ENCODE data around the gene SCAF8. TPM values are rescaled to one million over a fixed set of nuclear protein-coding genes. Genes with fewer than 3 reads are reported as not detected.
"Not testable (repeated sequence)": the region's sequence is repeated elsewhere in the genome, so short reads cannot be mapped to it uniquely, and the experiment has no call there.

SCAF8 gene
- total RNA-seq, 1 donor from 2014 or later, result 63.4 TPM

DNA sequence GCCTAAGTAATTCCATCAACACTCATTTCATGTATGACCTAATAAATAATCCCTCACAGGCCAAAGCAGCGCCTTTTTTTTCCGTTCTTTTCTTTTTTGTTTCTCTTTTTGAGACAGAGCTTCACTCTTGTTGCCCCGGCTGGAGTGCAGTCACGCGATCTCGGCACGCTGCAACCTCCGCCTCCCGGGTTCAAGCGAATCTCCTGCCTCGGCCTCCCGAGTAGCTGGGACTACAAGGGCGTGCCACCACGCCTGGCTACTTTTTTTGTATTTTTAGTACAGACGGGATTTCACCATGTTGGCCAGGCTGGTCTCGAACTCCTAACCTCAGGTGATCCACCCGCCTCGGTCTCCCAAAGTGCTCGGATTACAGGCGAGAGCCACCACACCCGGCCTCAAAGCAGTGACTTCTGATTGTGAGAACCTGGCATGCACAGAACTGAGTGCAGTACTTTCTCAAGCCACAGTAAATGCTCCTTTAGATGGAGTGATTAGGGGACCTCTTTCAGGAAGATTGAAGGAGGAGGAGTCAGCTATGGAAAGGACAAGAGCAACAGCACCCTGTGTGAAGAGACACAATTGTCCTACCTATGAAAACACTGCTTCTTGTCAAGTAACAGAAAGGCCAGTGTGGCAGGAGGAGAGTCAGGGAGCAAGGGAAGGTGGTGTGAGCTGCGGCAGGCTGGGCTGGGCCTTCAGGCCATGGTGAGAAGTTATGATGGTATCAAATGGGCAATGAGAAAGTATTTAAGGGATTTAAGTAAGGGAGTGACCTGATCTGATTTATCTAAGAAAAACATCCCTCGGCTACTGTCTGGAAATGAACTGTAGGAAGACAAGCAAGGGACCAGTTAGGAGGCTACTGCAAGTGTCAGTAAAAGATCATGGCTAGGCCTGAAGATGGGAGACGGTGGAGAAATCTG, 1.7 kb upstream of the SCAF8 start:
- ATAC-seq (no peak), DNase-seq (ENCODE audit: low spot score) (no peak)
- intact Hi-C loops (cut with DNase I), result loop anchor here (10.0 kb wide), 1 partner anchor 83 kb away; no protein-coding TSS in a partner anchor

DNA sequence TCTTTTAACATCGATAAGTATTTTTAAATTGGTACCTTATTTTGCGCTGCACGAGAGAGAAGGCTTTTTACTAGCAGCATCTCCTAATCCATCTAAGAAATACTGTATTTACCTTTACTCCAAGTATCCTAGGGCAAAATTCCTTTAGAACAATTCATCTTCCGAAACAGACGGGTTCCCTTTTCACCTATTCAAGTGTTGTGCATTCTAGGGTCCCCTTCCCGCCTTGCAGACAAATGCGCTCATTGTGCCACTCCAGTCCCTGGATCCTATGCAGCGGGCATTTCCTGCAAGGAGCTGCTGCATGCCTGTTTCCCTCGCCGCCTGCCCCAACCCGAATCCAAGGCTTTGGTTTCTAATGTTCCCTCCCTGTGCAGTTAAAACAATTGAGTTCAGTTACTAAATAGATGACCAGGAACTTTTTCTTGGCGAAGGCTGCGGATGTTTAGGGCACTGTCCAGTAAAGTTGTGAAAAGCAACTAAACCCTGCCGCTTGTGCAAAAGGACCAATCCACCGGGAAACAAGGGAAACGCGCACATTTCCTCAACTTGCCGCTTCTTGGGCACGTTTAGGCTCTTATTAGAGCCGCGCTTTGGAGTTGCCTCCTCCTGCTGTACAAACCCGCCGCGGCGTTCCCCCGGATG, 556 bp upstream of the SCAF8 start:
- no peak for ATAC-seq
- DNase-seq (ENCODE audit: low spot score), result peak; percentile 67
- intact Hi-C loops (cut with DNase I), result loop anchor here (10.0 kb wide), 1 partner anchor 82 kb away; no protein-coding TSS in a partner anchor

DNA sequence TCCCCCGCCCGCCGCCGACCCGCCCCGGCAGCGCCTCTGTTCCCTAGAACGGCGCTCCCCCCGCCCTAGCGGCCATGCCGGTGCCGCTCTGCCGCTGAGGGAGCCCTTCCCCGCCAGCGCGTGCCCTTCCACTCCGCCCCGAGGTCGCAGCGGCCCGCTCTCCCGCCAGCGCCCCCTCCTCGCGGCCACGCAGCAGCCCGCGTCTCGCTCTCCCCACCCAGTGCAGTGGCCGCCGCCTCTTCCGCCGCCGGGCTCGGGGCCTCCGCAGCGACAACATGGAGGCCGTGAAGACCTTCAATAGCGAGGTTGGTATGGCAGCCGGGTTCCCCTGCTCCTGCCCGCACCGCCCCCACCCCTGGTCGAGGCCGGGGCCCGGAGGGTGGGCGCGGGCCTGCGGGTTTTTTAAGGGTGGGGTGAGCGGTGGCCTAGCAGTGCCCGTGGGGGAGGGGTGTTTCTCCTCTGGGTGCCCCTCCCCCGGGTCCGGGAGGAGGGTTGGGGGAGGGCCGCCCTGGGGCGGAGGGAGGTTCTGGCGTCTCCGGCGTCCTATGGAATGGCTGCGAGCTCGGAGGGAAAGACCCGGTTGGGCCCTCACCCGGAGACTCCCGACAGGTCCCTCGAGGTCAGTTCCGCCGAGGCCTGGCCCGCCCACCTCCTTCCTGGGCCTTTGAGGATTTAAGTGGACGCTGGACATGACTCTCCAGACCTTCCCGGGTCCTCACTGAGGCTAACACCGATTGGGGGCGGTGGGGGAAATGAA, 588 bp downstream of the SCAF8 start:
- peak; percentile 98 for ATAC-seq
- intact Hi-C loops (cut with DNase I), result loop anchor here (10.0 kb wide), 1 partner anchor 81 kb away; no protein-coding TSS in a partner anchor
- peak; percentile 96 for DNase-seq (ENCODE audit: low spot score)

DNA sequence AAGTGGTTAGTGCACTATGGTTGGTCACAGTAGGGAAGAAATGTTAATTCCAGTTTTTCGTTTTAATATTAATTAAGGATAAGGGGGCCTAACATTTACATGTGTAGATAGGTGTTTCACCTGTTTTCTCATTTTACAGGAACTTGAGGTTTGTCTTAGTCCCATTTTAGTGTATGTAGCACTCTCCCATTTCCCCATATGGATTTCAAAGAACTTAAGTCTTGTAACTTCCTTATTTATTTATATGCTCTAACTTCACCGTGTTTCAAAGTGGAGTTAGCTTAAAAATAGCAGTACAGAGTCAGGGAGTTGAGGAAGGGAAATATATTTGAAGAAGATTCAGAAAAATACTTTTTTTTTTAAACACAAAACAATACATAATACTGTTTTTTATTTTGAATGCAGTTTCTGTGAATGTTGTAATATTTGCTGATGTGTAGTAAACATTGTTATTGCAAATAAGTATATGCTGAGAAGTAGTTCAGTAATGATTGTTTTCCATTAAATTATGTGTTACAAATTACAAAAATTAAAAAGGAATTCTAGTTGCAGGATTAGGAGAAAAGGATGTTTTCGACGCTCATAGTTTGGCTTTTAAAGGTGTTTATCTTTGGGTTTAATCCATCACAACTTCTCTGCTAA, 3.5 kb downstream of the SCAF8 start:
- ATAC-seq (no peak), DNase-seq (ENCODE audit: low spot score) (no peak)
- intact Hi-C loops (cut with DNase I), result loop anchor here (10.0 kb wide), 1 partner anchor 78 kb away; no protein-coding TSS in a partner anchor

DNA sequence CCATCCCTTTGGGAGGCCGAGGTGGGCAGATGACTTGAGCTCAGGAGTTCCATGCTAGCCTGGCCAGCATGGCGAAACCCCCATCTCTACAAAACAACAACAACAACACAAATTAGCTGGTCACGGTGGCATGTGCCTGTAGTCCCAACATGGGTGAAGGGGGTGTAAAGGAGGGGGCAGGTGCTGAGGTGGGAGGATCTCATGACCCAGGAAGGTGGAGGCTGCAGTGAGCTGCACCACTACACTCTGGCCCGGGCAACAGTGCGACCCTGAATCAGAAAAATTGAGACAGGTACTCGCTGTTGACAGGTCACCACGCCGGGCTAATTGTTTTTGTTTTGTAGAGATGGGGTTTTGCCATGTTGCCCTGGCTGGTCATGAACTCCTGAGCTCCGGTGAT, 4.2 kb downstream of the SCAF8 start:
- ATAC-seq (no peak), DNase-seq (ENCODE audit: low spot score) (no peak)
- intact Hi-C loops (cut with DNase I), result loop anchor here (10.0 kb wide), 1 partner anchor 77 kb away; no protein-coding TSS in a partner anchor

DNA sequence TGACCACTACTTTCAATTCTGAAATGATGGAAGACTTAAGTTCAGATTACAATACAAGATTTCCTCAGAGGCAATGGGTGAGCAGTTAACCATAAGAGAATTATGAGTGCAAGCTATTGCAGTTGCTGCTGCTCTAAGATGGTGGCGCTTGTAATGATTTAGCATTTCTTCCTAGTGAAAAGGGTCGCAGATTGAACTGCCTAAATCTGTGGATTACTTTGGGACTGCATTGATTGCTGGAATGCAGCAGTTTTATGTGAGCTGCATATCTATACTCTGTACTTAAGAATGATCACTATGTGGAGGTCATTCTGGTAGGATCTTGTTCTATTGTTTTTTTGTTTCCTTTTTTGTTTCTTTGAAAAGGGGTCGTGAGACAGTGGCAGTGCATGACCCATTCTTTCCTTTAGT, 5.3 kb downstream of the SCAF8 start:
- intact Hi-C loops (cut with DNase I), result loop anchor here (10.0 kb wide), 1 partner anchor 76 kb away; no protein-coding TSS in a partner anchor
- DNase-seq (ENCODE audit: low spot score), result no peak
- no peak for ATAC-seq

DNA sequence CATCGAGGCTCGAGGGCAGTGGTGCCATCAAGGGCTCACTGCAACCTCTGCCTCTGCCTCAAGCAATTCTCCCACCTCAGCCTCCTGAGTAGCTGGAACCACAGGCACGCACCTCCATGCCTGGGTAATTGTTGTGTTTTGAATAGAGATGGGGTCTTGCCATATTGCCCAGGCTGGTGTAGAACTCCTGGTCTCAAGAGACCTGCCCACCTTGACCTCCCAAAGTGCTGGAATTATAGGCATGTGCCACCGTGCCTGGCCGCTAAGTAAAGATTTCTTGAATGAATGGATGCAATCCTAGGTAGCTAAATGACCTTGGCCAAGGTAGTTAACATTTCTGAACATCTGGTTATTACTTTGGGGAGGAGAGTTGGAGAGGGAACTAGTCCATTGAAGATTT, 7.4 kb downstream of the SCAF8 start:
- intact Hi-C loops (cut with DNase I), result no loop called here
- ATAC-seq, result no peak

DNA sequence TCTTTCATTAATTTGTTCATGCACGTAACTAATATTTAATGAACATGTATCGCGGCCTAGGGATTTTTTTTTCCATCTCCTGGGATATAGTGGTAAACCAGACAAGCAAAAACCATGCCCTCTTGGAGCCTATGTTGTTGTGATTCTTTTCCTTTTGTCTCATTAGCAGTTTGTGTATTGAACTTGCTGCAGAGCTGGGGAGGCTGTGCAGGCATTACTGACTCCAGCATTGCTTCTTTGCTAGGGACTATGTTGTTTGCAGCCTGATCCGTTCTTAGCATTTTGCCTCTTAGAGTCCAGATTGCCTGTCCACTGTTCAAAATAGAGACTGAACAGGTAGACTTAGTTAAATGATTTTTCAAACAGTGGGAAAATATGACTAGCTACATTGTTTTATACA, 9.7 kb downstream of the SCAF8 start:
- intact Hi-C loops (cut with DNase I), result no loop called here
- DNase-seq (ENCODE audit: low spot score), result no peak
- no peak for ATAC-seq

More for the DNA sequence above, 7.4 kb downstream of the SCAF8 start:
- no peak for DNase-seq (ENCODE audit: low spot score)

DNA sequence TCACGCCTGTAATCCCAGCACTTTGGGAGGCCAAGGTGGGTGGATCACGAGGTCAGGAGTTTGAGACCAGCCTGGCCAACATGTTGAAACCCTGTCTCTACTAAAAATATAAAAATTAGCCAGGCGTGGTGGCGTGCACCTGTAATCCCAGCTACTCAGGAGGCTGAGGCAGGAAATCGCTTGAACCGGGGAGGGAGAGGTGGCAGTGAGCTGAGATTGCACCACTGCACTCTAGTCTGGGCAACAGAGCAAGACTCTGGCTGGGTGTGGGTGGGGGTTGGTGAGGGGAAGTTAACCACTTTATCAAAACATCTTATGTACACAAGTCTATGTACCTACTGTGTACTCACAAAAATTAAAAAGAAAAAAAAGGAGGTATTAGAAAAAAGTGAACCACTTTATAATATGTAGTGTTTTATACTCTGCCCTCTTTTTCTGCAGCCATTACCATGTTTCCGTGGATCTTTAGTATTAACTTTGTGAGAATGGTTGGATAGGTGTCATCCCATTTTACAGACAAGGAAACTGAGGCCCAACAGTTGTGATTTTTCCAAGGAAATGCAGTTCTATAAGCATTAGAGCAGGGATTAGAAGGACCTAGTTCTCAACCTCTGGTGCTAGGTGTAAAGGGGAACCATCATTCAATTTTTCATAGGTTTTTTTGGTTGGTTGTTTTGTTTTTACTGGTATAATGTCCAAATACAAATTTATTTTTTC, 11.0 kb downstream of the SCAF8 start:
- intact Hi-C loops (cut with DNase I); DNase-seq (ENCODE audit: low spot score); ATAC-seq: not testable (repeated sequence)

DNA sequence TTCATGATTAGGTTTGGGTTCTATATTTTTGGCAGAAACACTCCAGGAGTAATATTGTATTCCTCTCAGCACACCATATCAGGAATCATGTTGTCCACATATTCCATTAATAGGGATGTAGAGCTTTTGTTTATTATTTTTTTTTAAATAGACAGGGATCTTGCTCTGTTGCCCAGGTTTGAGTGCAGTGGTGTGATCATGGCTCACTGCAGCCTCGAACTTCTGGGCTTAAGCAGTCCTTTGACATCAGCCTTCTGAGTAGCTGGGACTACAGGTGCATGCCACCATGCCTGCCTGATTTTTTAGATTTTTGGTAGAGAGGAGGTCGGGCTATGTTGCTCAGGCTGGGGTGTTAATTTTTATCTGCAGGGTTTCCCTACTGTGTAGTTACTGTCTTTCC, 12.0 kb downstream of the SCAF8 start:
- ATAC-seq, result no peak
- intact Hi-C loops (cut with DNase I), result no loop called here
- DNase-seq (ENCODE audit: low spot score), result no peak

DNA sequence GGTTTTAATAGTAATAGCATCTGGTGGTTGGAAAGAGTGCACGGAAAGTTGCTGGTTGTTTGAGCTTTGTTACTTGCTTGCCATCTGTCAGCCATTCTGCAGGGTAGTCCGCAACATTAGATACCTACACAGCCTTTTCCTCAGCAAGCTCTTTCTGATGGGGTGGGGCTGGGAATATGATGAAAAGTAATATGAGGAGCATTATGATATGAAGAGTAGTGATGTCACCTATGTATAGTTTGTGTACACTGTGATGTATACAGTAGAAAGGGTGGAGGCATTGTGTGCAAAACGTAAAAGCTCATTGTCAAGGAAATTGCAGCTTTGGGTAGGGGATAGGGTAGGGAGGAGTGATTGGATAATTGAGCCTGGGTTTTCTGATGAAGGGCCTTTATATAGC, 16.1 kb downstream of the SCAF8 start:
- intact Hi-C loops (cut with DNase I), result no loop called here
- ATAC-seq (no peak), DNase-seq (ENCODE audit: low spot score) (no peak)

DNA sequence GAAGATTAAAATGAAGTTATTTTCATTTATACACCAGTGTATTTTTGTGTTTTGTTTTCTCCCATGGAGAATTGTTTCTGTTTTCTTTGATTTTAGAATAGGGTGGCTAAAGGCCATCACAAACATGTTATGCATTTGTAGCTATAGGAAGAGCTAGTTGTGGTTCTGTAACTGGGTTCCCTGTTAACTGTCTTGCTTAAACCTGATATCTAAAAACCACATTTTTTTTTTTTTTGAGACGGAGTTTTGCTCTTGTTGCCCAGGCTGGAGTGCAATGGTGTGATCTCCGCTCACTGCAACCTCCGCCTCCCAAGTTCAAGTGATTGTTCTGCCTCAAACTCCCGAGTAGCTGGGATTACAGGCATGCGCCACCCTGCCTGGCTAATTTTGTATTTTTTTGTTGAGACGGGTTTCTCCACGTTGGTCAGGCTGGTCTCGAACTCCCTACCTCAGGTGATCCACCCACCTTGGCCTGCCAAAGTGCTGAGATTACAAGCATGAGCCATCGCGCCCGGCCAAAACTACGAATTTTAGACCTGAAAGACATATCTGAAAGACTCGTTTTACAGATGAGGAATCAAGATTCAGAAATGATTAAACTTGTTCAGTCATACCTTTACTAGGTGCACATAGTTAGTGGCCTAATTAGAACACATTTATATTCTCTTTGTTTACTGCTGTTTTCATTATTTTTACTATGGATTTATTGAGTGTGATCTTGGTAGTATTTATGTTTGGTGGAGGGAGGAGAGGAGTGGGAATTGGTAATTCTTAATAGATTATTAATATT, 18.0 kb downstream of the SCAF8 start:
- ATAC-seq (no peak), DNase-seq (ENCODE audit: low spot score) (no peak)

DNA sequence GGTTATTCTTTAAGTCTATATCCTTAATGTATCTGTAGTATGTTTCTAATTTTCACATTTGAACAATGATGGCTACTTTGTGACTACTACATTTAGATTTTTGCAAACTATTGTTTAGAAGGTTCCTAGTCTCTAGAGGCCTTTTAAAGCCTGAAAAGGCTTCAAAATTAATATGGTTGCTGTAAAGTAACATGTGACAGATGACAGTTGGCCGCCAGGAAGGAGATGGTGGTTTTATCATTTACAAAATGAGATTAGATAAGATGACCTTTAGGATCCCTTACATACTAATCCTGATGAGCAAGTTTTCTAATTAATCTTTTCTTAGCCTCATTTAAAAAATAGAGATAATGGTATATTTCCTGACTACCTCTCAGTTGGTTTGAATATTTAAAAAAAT, 18.8 kb downstream of the SCAF8 start:
- intact Hi-C loops (cut with DNase I), result no loop called here
- ATAC-seq (no peak), DNase-seq (ENCODE audit: low spot score) (no peak)

More for the DNA sequence above, 18.0 kb downstream of the SCAF8 start:
- intact Hi-C loops (cut with DNase I), result no loop called here

DNA sequence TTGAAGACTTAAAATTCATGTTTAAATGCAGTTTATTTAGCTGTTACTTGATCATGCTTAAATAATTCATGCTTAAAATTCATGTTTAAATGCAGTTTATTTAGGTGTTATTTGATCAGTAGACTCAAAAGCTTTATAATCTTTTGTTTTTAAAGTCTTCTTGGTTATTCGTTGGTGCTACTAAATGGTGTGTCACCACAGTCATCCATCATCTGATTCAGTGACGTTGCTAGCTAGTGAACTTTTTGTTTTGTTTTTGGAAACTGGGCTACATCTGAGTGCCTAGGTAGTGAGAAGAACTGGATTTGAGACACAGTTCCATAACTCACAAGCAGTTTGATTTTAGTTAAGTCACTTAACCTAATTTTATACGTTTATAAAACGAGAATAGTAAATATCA, 20.9 kb downstream of the SCAF8 start:
- ATAC-seq (no peak), DNase-seq (ENCODE audit: low spot score) (no peak)
- intact Hi-C loops (cut with DNase I), result no loop called here

DNA sequence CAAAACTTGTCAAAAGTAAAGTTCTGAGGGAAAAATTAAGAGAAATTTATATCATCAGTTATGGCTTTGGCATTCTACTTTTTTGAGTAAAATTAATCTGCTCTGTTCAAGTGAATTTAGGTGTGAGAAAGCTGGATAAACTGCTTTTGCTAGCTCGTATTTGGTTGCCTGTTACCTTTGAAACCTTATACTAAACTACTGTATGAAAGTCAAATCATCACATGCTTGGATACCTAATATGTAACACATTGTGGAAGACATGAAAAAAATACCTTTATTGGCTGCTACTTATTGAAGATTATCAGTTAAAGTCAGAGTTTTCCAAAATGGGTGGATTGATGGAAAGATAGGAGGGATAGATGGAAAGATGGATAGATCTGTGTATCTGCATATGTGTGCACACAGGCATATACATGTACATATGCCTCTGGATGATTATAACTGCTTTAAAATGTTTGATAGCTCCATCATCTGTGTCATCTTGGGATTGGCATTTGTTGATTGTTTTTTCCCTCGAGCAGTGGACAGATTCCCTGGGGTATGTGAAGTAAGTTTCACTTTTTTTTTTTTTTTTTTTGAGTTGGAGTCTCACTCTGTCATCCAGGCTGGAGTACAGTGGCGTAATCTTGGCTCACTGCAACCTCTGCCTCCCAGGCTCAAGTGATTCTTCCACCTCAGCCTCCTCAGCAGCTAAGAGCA, 24.3 kb downstream of the SCAF8 start:
- intact Hi-C loops (cut with DNase I), result no loop called here
- ATAC-seq (no peak), DNase-seq (ENCODE audit: low spot score) (no peak)

DNA sequence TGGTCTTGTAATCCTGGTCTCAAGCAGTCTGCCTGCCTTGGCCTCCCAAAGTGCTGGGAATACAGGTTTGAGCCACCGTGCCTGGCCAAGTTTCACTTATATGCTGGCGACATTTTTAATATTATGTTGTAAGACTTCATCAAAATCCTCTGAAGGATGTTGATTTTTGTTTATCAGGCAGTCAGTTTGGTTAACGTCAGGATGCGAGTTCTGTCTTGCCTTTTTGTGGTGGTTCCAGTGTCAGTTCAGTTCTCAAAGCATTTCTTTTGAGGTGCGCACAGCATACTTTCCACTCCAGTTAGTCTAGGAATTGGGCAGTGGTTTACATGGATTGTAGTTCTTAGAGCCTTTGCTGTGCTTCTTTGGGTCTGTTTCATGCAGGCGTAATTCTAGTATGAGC, 24.9 kb downstream of the SCAF8 start:
- intact Hi-C loops (cut with DNase I), result no loop called here
- ATAC-seq (no peak), DNase-seq (ENCODE audit: low spot score) (no peak)

DNA sequence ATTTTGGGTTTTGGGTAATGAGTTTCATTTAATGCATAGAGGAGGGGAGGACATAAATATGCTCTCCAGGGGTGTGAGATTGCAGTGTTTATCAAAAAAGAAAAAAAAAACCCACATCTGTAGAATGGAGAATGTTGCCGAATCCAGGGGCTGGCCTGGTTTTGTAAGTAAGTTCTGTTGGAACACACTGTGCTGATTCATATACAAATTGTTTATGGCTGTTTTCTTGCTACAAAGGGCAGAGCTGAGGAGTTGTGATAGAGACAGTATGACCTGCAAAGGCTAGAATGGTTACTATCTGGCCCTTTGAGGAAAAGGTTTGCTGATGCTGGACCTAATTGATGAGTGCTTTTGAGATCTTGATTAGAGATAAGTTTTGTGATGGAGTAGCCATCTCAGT, 30.4 kb downstream of the SCAF8 start:
- intact Hi-C loops (cut with DNase I), result no loop called here
- DNase-seq (ENCODE audit: low spot score), result no peak
- ATAC-seq, result no peak
